Measurements from ENCODE around the gene CDC5L.

CDC5L gene

DNA sequence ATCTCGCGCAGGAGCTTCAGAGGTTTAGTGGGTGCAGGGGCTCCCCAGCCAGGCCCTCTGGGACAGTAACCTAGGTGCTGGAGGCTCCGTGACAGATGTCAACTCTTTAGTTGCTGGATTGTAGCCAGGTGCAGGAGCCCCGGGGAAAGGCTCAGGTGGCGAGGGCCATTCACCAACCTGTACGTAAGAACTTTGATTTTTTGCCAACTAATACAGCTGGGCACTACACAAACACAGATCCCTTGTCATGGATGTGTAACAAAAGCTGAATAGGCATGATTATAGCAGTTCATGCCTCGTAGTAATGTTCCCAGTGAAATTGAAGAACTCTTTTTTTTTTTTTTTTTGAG, 82.6 kb downstream of the CDC5L start:
- H2AFZ ChIP-seq (ENCODE audit: low read length), result no peak overlapping the region
- no peak overlapping the region for H3K4me2 ChIP-seq (ENCODE audit: insufficient read depth, low read length, poor library complexity, severe bottlenecking)
- H3K23ac ChIP-seq (ENCODE audit: low read depth, low read length, poor library complexity), result no peak overlapping the region
- peak overlapping the region; percentile 44 for H3K18ac ChIP-seq (ENCODE audit: low read length)
- WGBS, 2 donors (ENCODE audit: extremely low coverage in 2 of 2, insufficient read length in 2 of 2, insufficient replicate concordance in 1 of 2), result no CpG with 5 or more reads among the region's 7 CpGs
- no peaks in the 10 kb centered on the region for H3K9me3 ChIP-seq (replicated peaks in 1 of 2; ENCODE audit: control insufficient read depth in 2 of 2, insufficient read depth in 1 of 2, low read depth in 1 of 2, low read length in 2 of 2)
- no peaks in the 10 kb centered on the region for H3K36me3 ChIP-seq (replicated peaks in 1 of 2; ENCODE audit: control insufficient read depth in 2 of 2, insufficient read depth in 2 of 2, low read length in 2 of 2)
- no peak overlapping the region for H3K14ac ChIP-seq (ENCODE audit: low read length)
- H3K9ac ChIP-seq (ENCODE audit: low read depth, low read length, poor library complexity), result no peak overlapping the region
- no peak overlapping the region for H2BK12ac ChIP-seq (ENCODE audit: low read length)
- no peak overlapping the region for H2BK120ac ChIP-seq (ENCODE audit: low read depth, low read length)
- no peak overlapping the region for H3K4ac ChIP-seq (ENCODE audit: low read length)
- H3K4me1 ChIP-seq (ENCODE audit: control insufficient read depth in 2 of 2, insufficient read depth in 1 of 2, low read depth in 1 of 2, low read length in 2 of 2), result peaks cover 6 to 18% of the 10 kb centered on the region in 2 donors
- H3K27ac ChIP-seq (replicated peaks; ENCODE audit: low read length), result no peak overlapping the region
- H2BK5ac ChIP-seq (ENCODE audit: low read length), result peak overlapping the region; percentile 6
- H2BK15ac ChIP-seq (ENCODE audit: low read length), result no peak overlapping the region
- no peak for DNase-seq (ENCODE audit: low spot score)
- H3K4me3 ChIP-seq (ENCODE audit: low read length in 2 of 2), result no peak overlapping the region
- no peaks in the 10 kb centered on the region for H3K27me3 ChIP-seq (ENCODE audit: control insufficient read depth in 3 of 3, insufficient read depth in 3 of 3, low read depth in 1 of 3, low read length in 3 of 3)
- no peak overlapping the region for H4K91ac ChIP-seq (ENCODE audit: low read depth, low read length, poor library complexity)
- H4K8ac ChIP-seq (ENCODE audit: low read depth, low read length), result no peak overlapping the region
- no peak overlapping the region for H2AK5ac ChIP-seq (ENCODE audit: low read depth, low read length)
- H3K79me1 ChIP-seq (ENCODE audit: low read depth, low read length), result no peaks in the 10 kb centered on the region

- H2AK5ac ChIP-seq (ENCODE audit: low read depth, low read length), result no peak overlapping the region
- peaks cover 12 to 18% of the 10 kb centered on the region in 2 donors for H3K4me1 ChIP-seq (ENCODE audit: control insufficient read depth in 2 of 2, insufficient read depth in 1 of 2, low read depth in 1 of 2, low read length in 2 of 2)
- WGBS, 2 donors (ENCODE audit: extremely low coverage in 2 of 2, insufficient read length in 2 of 2, insufficient replicate concordance in 1 of 2), result no CpG with 5 or more reads among the region's 2 CpGs
- H3K9ac ChIP-seq (ENCODE audit: low read depth, low read length, poor library complexity), result no peak overlapping the region
- H2BK12ac ChIP-seq (ENCODE audit: low read length), result no peak overlapping the region
- no peak overlapping the region for H2BK120ac ChIP-seq (ENCODE audit: low read depth, low read length)
- H3K4me2 ChIP-seq (ENCODE audit: insufficient read depth, low read length, poor library complexity, severe bottlenecking), result no peak overlapping the region
- H3K27me3 ChIP-seq (ENCODE audit: control insufficient read depth in 3 of 3, insufficient read depth in 3 of 3, low read depth in 1 of 3, low read length in 3 of 3), result no peaks in the 10 kb centered on the region
- no peak overlapping the region for H4K91ac ChIP-seq (ENCODE audit: low read depth, low read length, poor library complexity)
- no peak overlapping the region for H2AFZ ChIP-seq (ENCODE audit: low read length)
- H3K36me3 ChIP-seq (replicated peaks in 1 of 2; ENCODE audit: control insufficient read depth in 2 of 2, insufficient read depth in 2 of 2, low read length in 2 of 2), result no peaks in the 10 kb centered on the region
- DNase-seq (ENCODE audit: low spot score), result no peak
- no peaks in the 10 kb centered on the region for H3K79me1 ChIP-seq (ENCODE audit: low read depth, low read length)
- H3K14ac ChIP-seq (ENCODE audit: low read length), result no peak overlapping the region
- H3K23ac ChIP-seq (ENCODE audit: low read depth, low read length, poor library complexity), result no peak overlapping the region
- H3K9me3 ChIP-seq (replicated peaks in 1 of 2; ENCODE audit: control insufficient read depth in 2 of 2, insufficient read depth in 1 of 2, low read depth in 1 of 2, low read length in 2 of 2), result no peaks in the 10 kb centered on the region
- no peak overlapping the region for H3K27ac ChIP-seq (replicated peaks; ENCODE audit: low read length)
- no peak overlapping the region for H4K8ac ChIP-seq (ENCODE audit: low read depth, low read length)
- H3K4me3 ChIP-seq (ENCODE audit: low read length in 2 of 2), result no peak overlapping the region
- no peak overlapping the region for H3K18ac ChIP-seq (ENCODE audit: low read length)
- no peak overlapping the region for H2BK5ac ChIP-seq (ENCODE audit: low read length)
- H2BK15ac ChIP-seq (ENCODE audit: low read length), result no peak overlapping the region
- H3K4ac ChIP-seq (ENCODE audit: low read length), result no peak overlapping the region
Observed at GRCh38 chr6:44470746-44471145, 83.2 kb downstream of the CDC5L start.

- Histone ChIP-seq H2BK5ac (ENCODE audit: low read length) (no peak overlapping the region), H3K14ac (ENCODE audit: low read length) (no peak overlapping the region), H3K36me3 (replicated peaks in 1 of 2; ENCODE audit: control insufficient read depth in 2 of 2, insufficient read depth in 2 of 2, low read length in 2 of 2) (no peaks in the 10 kb centered on the region), H2BK120ac (ENCODE audit: low read depth, low read length) (peak overlapping the region; percentile 1), H3K18ac (ENCODE audit: low read length) (peak overlapping the region; percentile 50), H3K9me3 (replicated peaks in 1 of 2; ENCODE audit: control insufficient read depth in 2 of 2, insufficient read depth in 1 of 2, low read depth in 1 of 2, low read length in 2 of 2) (no peaks in the 10 kb centered on the region), H4K8ac (ENCODE audit: low read depth, low read length) (no peak overlapping the region), H3K27me3 (ENCODE audit: control insufficient read depth in 3 of 3, insufficient read depth in 3 of 3, low read depth in 1 of 3, low read length in 3 of 3) (no peaks in the 10 kb centered on the region), H3K4ac (ENCODE audit: low read length) (peak overlapping the region; percentile 27), H4K91ac (ENCODE audit: low read depth, low read length, poor library complexity) (no peak overlapping the region), H3K4me2 (ENCODE audit: insufficient read depth, low read length, poor library complexity, severe bottlenecking) (no peak overlapping the region), H3K23ac (ENCODE audit: low read depth, low read length, poor library complexity) (peak overlapping the region; percentile 75), H2BK12ac (ENCODE audit: low read length) (peak overlapping the region; percentile 64), H3K79me1 (ENCODE audit: low read depth, low read length) (no peaks in the 10 kb centered on the region), H2BK15ac (ENCODE audit: low read length) (no peak overlapping the region), H2AK5ac (ENCODE audit: low read depth, low read length) (no peak overlapping the region), H3K4me3 (ENCODE audit: low read length in 2 of 2) (no peak overlapping the region), H2AFZ (ENCODE audit: low read length) (peak overlapping the region; percentile 51), H3K4me1 (ENCODE audit: control insufficient read depth in 2 of 2, insufficient read depth in 1 of 2, low read depth in 1 of 2, low read length in 2 of 2) (peaks cover 16 to 22% of the 10 kb centered on the region in 2 donors), H3K9ac (ENCODE audit: low read depth, low read length, poor library complexity) (no peak overlapping the region), H3K27ac (replicated peaks; ENCODE audit: low read length) (no peak overlapping the region)
- WGBS, 2 donors (ENCODE audit: extremely low coverage in 2 of 2, insufficient read length in 2 of 2, insufficient replicate concordance in 1 of 2), result 100% methylated on average over 2 of the region's 15 CpGs; no CpG with 5 or more reads in 1 of the 2 donors
- DNase-seq (ENCODE audit: low spot score), result no peak
Observed at GRCh38 chr6:44471271-44471981, 83.9 kb downstream of the CDC5L start.

DNA sequence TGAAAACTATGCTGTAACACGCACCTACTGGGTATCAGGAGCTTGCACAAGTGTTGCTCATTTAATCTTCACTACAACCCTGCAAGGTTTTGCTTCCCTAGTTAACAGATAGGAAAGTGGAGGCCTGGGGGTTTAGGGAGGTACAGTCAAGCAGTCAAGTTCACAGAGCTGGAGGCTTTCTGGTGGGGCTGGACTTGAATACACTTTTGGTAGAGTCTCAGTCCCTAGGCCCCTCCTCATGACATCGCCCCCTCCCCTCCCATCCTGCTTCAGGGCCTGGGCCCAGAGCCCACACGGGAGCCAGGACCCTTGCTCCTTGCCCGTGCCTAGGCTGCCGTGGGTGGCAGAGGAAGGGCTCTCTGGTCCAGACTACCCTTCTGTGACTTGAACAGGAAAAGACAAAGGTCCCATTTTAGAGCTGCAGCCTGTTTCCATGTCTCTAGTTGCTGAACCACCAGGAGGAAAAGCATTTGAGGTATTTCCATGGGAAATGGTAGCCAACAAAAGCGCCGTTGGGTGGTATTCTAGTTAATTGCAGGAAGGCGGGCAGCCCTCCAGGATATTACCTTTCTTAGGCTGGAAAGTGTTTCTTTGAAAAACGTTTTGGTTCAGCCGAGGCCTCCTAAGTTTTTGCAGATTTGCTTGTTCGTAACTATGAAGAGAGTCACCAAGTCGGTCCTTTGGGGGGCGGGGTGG, 84.9 kb downstream of the CDC5L start:
- no CpG with 5 or more reads among the region's 13 CpGs for WGBS, 2 donors (ENCODE audit: extremely low coverage in 2 of 2, insufficient read length in 2 of 2, insufficient replicate concordance in 1 of 2)
- no peak for DNase-seq (ENCODE audit: low spot score)
- no peaks in the 10 kb centered on the region for H3K9me3 ChIP-seq (replicated peaks in 1 of 2; ENCODE audit: control insufficient read depth in 2 of 2, insufficient read depth in 1 of 2, low read depth in 1 of 2, low read length in 2 of 2)
- peak overlapping the region; percentile 19 for H3K4me2 ChIP-seq (ENCODE audit: insufficient read depth, low read length, poor library complexity, severe bottlenecking)
- H2AK5ac ChIP-seq (ENCODE audit: low read depth, low read length), result no peak overlapping the region
- no peak overlapping the region for H2BK15ac ChIP-seq (ENCODE audit: low read length)
- H3K4me1 ChIP-seq (ENCODE audit: control insufficient read depth in 2 of 2, insufficient read depth in 1 of 2, low read depth in 1 of 2, low read length in 2 of 2), result peaks cover 16 to 22% of the 10 kb centered on the region in 2 donors
- H3K14ac ChIP-seq (ENCODE audit: low read length), result no peak overlapping the region
- no peaks in the 10 kb centered on the region for H3K36me3 ChIP-seq (replicated peaks in 1 of 2; ENCODE audit: control insufficient read depth in 2 of 2, insufficient read depth in 2 of 2, low read length in 2 of 2)
- no peak overlapping the region for H2BK12ac ChIP-seq (ENCODE audit: low read length)
- H3K4me3 ChIP-seq (ENCODE audit: low read length in 2 of 2), result no peak overlapping the region
- H3K4ac ChIP-seq (ENCODE audit: low read length), result no peak overlapping the region
- H3K27ac ChIP-seq (replicated peaks; ENCODE audit: low read length), result peak overlapping the region; percentile 58
- H3K9ac ChIP-seq (ENCODE audit: low read depth, low read length, poor library complexity), result no peak overlapping the region
- peak overlapping the region; percentile 80 for H3K18ac ChIP-seq (ENCODE audit: low read length)
- no peak overlapping the region for H4K91ac ChIP-seq (ENCODE audit: low read depth, low read length, poor library complexity)
- H3K27me3 ChIP-seq (ENCODE audit: control insufficient read depth in 3 of 3, insufficient read depth in 3 of 3, low read depth in 1 of 3, low read length in 3 of 3), result no peaks in the 10 kb centered on the region
- no peaks in the 10 kb centered on the region for H3K79me1 ChIP-seq (ENCODE audit: low read depth, low read length)
- no peak overlapping the region for H2BK120ac ChIP-seq (ENCODE audit: low read depth, low read length)
- no peak overlapping the region for H3K23ac ChIP-seq (ENCODE audit: low read depth, low read length, poor library complexity)
- no peak overlapping the region for H4K8ac ChIP-seq (ENCODE audit: low read depth, low read length)
- no peak overlapping the region for H2BK5ac ChIP-seq (ENCODE audit: low read length)
- H2AFZ ChIP-seq (ENCODE audit: low read length), result peak overlapping the region; percentile 62

Data from neuronal stem cell (in vitro differentiated cells).